Measurements from ENCODE around the gene TMEM165.

The TMEM165 gene

GRCh38 chr4:55372259-55372658, 23.5 kb upstream of the TMEM165 start:
- H3F3A ChIP-seq (ENCODE audit: insufficient read depth) = no peaks in the 10 kb centered on the region
- no peak overlapping the region for H3K4me2 ChIP-seq (ENCODE audit: low read depth, low read length, poor library complexity, severe bottlenecking)
- no peak overlapping the region for H2AFZ ChIP-seq (ENCODE audit: low read depth, low read length, severe bottlenecking)
- no peak overlapping the region for H3K27ac ChIP-seq (ENCODE audit: low read depth, low read length)
- no peaks in the 10 kb centered on the region for H3K9me2 ChIP-seq (replicated peaks; ENCODE audit: insufficient read depth, low read length)
- no peaks in the 10 kb centered on the region for H3K79me2 ChIP-seq (ENCODE audit: insufficient read depth, low read length)
- H4K20me1 ChIP-seq (ENCODE audit: low read depth, low read length) = no peaks in the 10 kb centered on the region
- H3K36me3 ChIP-seq (ENCODE audit: low read length) = no peaks in the 10 kb centered on the region
- no peaks in the 10 kb centered on the region for H3K9me3 ChIP-seq (ENCODE audit: insufficient read depth, low read length)
- no peak overlapping the region for H3K4me3 ChIP-seq (ENCODE audit: insufficient read depth, low read length, poor library complexity, severe bottlenecking)
- TF ChIP-seq CTCF (IDR thresholded peaks at IDR 0.05; ENCODE audit: insufficient read depth, low read length, poor library complexity, severe bottlenecking) (no peak), EZH2phosphoT487 (conservative IDR thresholded peaks at IDR 0.05; ENCODE audit: low read length) (no peak)
- no peak overlapping the region for H3K9ac ChIP-seq (ENCODE audit: low read length)
- H3K27me3 ChIP-seq (ENCODE audit: low read length) = no peaks in the 10 kb centered on the region

- TF ChIP-seq EZH2phosphoT487 (conservative IDR thresholded peaks at IDR 0.05; ENCODE audit: low read length) (no peak), CTCF (IDR thresholded peaks at IDR 0.05; ENCODE audit: insufficient read depth, low read length, poor library complexity, severe bottlenecking) (no peak)
- Histone ChIP-seq H3K36me3 (ENCODE audit: low read length) (no peaks in the 10 kb centered on the region), H4K20me1 (ENCODE audit: low read depth, low read length) (no peaks in the 10 kb centered on the region), H3K79me2 (ENCODE audit: insufficient read depth, low read length) (no peaks in the 10 kb centered on the region), H3K4me2 (ENCODE audit: low read depth, low read length, poor library complexity, severe bottlenecking) (no peak overlapping the region), H3K9me2 (replicated peaks; ENCODE audit: insufficient read depth, low read length) (no peaks in the 10 kb centered on the region), H3K27ac (ENCODE audit: low read depth, low read length) (no peak overlapping the region), H2AFZ (ENCODE audit: low read depth, low read length, severe bottlenecking) (no peak overlapping the region), H3K9me3 (ENCODE audit: insufficient read depth, low read length) (no peaks in the 10 kb centered on the region), H3K9ac (ENCODE audit: low read length) (no peak overlapping the region), H3K4me3 (ENCODE audit: insufficient read depth, low read length, poor library complexity, severe bottlenecking) (no peak overlapping the region), H3F3A (ENCODE audit: insufficient read depth) (no peaks in the 10 kb centered on the region), H3K27me3 (ENCODE audit: low read length) (no peaks in the 10 kb centered on the region)
These were observed 22.3 kb upstream of the TMEM165 start for GRCh38 chr4:55373461-55373860.

- Histone ChIP-seq H3K4me2 (ENCODE audit: low read depth, low read length, poor library complexity, severe bottlenecking) (no peak overlapping the region), H3K36me3 (ENCODE audit: low read length) (no peaks in the 10 kb centered on the region), H3K79me2 (ENCODE audit: insufficient read depth, low read length) (no peaks in the 10 kb centered on the region), H3K9me3 (ENCODE audit: insufficient read depth, low read length) (no peaks in the 10 kb centered on the region), H3K4me3 (ENCODE audit: insufficient read depth, low read length, poor library complexity, severe bottlenecking) (no peak overlapping the region), H2AFZ (ENCODE audit: low read depth, low read length, severe bottlenecking) (no peak overlapping the region), H3K27ac (ENCODE audit: low read depth, low read length) (no peak overlapping the region), H3K9me2 (replicated peaks; ENCODE audit: insufficient read depth, low read length) (no peaks in the 10 kb centered on the region), H3K9ac (ENCODE audit: low read length) (no peak overlapping the region), H4K20me1 (ENCODE audit: low read depth, low read length) (no peaks in the 10 kb centered on the region), H3K27me3 (ENCODE audit: low read length) (no peaks in the 10 kb centered on the region), H3F3A (ENCODE audit: insufficient read depth) (no peaks in the 10 kb centered on the region)
- TF ChIP-seq CTCF (IDR thresholded peaks at IDR 0.05; ENCODE audit: insufficient read depth, low read length, poor library complexity, severe bottlenecking) (no peak), EZH2phosphoT487 (conservative IDR thresholded peaks at IDR 0.05; ENCODE audit: low read length) (no peak)
These were observed 19.1 kb upstream of the TMEM165 start for GRCh38 chr4:55376698-55377097.
